ENCODE data around the gene IRX1. TPM values are rescaled to one million over a fixed set of nuclear protein-coding genes. Genes with fewer than 3 reads are reported as not detected.

IRX1 gene
- not detected for polyA plus RNA-seq (2013, experiment 1 of 2)
- polyA plus RNA-seq (2013, experiment 2 of 2): not detected

DNA sequence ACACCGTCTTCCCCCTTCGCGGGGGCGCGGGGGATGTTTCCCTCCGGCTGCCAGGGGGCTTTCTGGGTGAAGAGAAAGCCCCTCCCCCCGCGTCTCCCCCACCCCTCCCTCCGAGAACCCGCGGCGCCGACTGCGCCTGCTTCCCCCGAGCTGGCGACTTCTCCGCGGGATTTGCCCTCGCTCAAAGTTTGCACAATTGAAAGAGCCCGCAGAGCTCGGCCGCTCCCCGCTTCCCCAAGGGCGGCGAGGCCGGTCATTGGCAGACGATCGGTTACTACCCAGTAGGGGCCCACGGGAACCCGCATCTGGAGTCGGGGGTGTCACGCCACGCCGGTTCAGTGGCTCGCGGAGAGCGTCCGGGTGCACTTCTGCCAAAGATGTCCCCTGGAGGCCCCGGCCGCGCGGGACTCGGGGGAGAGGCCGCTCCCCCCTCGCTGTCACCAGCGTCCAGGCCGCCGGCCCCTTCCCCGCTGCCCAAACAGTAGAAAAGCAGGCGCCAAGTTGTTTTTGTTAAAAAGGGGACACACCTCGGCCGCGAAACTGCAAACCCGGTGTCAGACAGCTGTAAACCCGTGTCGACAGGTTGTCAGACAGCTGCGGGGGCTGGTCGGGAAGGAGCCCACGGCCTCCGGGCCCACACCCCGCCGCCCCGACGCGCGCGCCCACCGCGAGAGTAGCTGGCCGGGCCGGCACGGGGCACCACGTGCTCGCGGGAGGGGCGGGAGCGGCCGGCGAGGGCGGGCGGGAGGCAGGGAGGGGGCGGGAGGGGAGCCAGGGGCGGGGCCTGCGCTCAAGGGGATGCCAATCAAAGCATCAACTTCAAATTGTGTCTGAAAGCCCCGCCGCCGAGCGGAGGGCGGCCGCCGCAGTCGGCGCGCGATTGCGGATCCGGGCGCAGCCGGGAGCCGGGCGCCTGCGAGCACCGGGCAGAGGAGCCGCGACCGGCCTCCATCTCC, at the start of gene IRX1:
IRX1 (plus strand) TSS at position 827 of the 956 bp plus-strand sequence. CDS start 274 bp downstream, outside the sequence.
- no peak within 1 kb of the TSS for H2AFZ ChIP-seq (ENCODE audit: low read depth, low read length)
- no peak for DNase-seq
- H3K9ac ChIP-seq (ENCODE audit: low read length): peak within 1 kb of the TSS; percentile 89
- no peak within 1 kb of the TSS for H2BK5ac ChIP-seq (ENCODE audit: low read depth, low read length, poor library complexity, severe bottlenecking)
- no peak within 1 kb of the TSS for H4K8ac ChIP-seq (ENCODE audit: low read length)
- no peak within 1 kb of the TSS for H3K18ac ChIP-seq (ENCODE audit: low read depth in 1 of 2, low read length in 2 of 2)
- H3K4ac ChIP-seq (ENCODE audit: low read depth in 1 of 2, low read length in 2 of 2): no peak within 1 kb of the TSS
- peaks cover 27 to 91% of the 10 kb centered on the region in 2 experiments for H3K27me3 ChIP-seq (ENCODE audit: control insufficient read depth in 1 of 2, insufficient read depth in 1 of 2, low read length in 2 of 2)
- no peaks in the 10 kb centered on the region for H3K9me3 ChIP-seq (ENCODE audit: control insufficient read depth, low read length)
- H3K14ac ChIP-seq (ENCODE audit: low read length in 2 of 2): no peak within 1 kb of the TSS
- 1% methylated on average over 76 of the region's 106 CpGs for WGBS
- no peak within 1 kb of the TSS for H4K91ac ChIP-seq (ENCODE audit: low read length)
- H3K4me1 ChIP-seq (ENCODE audit: control insufficient read depth, insufficient read depth, low read depth, low read length): peaks cover 7% of the 10 kb centered on the region
- H2BK12ac ChIP-seq (ENCODE audit: low read length in 2 of 2): no peak within 1 kb of the TSS
- peak within 1 kb of the TSS in 1 of 2 experiments; percentile 31 for H3K23ac ChIP-seq (ENCODE audit: low read length in 2 of 2)
- H2AK5ac ChIP-seq (ENCODE audit: low read length, severe bottlenecking): no peak within 1 kb of the TSS
- no peak within 1 kb of the TSS for H3K4me2 ChIP-seq (ENCODE audit: low read length, poor library complexity, severe bottlenecking)
- H2BK15ac ChIP-seq (ENCODE audit: low read depth, poor library complexity, severe bottlenecking): no peak within 1 kb of the TSS
- H3K79me1 ChIP-seq (replicated peaks; ENCODE audit: low read length, poor library complexity, severe bottlenecking): no peaks in the 10 kb centered on the region
- H3K36me3 ChIP-seq (ENCODE audit: control insufficient read depth in 1 of 2, insufficient read depth in 2 of 2, low read depth in 1 of 2, low read length in 2 of 2): peaks cover 0 to 5% of the 10 kb centered on the region in 2 experiments
- no peak within 1 kb of the TSS for H2BK120ac ChIP-seq (ENCODE audit: low read depth, low read length)
- H3K4me3 ChIP-seq (ENCODE audit: insufficient read depth in 1 of 2, low read depth in 1 of 2, low read length in 2 of 2): peak within 1 kb of the TSS; percentile 29 to 87
- H3K27ac ChIP-seq (ENCODE audit: low read length, poor library complexity, severe bottlenecking): no peak within 1 kb of the TSS

DNA sequence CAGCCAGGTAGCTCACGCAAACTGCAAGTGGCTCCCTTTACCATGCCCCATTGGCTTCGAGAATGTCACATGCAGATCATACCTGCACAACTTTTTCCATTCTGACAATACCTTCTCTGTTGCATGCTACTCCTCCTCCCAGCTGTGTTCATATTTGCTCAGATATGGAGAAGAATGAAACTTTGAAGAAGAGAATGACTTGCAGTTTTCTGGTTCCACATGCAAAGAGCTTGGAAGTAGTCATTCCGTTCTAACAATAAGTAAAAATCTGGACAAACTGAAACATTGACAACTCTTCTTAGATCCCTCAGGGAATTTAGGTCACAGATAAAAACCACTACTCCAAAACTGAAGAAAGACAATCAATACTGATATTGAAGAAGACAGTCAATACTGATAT, 49.6 kb upstream of the IRX1 start:
- H3K14ac ChIP-seq (ENCODE audit: low read length in 2 of 2): no peak overlapping the region
- H3K9ac ChIP-seq (ENCODE audit: low read length): no peak overlapping the region
- H2AFZ ChIP-seq (ENCODE audit: low read depth, low read length): no peak overlapping the region
- no peaks in the 10 kb centered on the region for H3K36me3 ChIP-seq (ENCODE audit: control insufficient read depth in 1 of 2, insufficient read depth in 2 of 2, low read depth in 1 of 2, low read length in 2 of 2)
- no peaks in the 10 kb centered on the region for H3K79me1 ChIP-seq (replicated peaks; ENCODE audit: low read length, poor library complexity, severe bottlenecking)
- 84% methylated on average over 3 of the region's 3 CpGs for WGBS
- H3K9me3 ChIP-seq (ENCODE audit: control insufficient read depth, low read length): no peaks in the 10 kb centered on the region
- H4K91ac ChIP-seq (ENCODE audit: low read length): no peak overlapping the region
- no peak overlapping the region for H3K4ac ChIP-seq (ENCODE audit: low read depth in 1 of 2, low read length in 2 of 2)
- H3K4me1 ChIP-seq (ENCODE audit: control insufficient read depth, insufficient read depth, low read depth, low read length): no peaks in the 10 kb centered on the region
- DNase-seq: no peak
- no peak overlapping the region for H4K8ac ChIP-seq (ENCODE audit: low read length)
- H2BK120ac ChIP-seq (ENCODE audit: low read depth, low read length): no peak overlapping the region
- no peak overlapping the region for H2BK5ac ChIP-seq (ENCODE audit: low read depth, low read length, poor library complexity, severe bottlenecking)
- H2BK12ac ChIP-seq (ENCODE audit: low read length in 2 of 2): no peak overlapping the region
- no peak overlapping the region for H2AK5ac ChIP-seq (ENCODE audit: low read length, severe bottlenecking)
- no peak overlapping the region for H3K4me3 ChIP-seq (ENCODE audit: insufficient read depth in 1 of 2, low read depth in 1 of 2, low read length in 2 of 2)
- H3K27ac ChIP-seq (ENCODE audit: low read length, poor library complexity, severe bottlenecking): no peak overlapping the region
- H2BK15ac ChIP-seq (ENCODE audit: low read depth, poor library complexity, severe bottlenecking): no peak overlapping the region
- H3K18ac ChIP-seq (ENCODE audit: low read depth in 1 of 2, low read length in 2 of 2): no peak overlapping the region
- no peaks in the 10 kb centered on the region for H3K27me3 ChIP-seq (ENCODE audit: control insufficient read depth in 1 of 2, insufficient read depth in 1 of 2, low read length in 2 of 2)
- no peak overlapping the region for H3K4me2 ChIP-seq (ENCODE audit: low read length, poor library complexity, severe bottlenecking)
- H3K23ac ChIP-seq (ENCODE audit: low read length in 2 of 2): no peak overlapping the region

DNA sequence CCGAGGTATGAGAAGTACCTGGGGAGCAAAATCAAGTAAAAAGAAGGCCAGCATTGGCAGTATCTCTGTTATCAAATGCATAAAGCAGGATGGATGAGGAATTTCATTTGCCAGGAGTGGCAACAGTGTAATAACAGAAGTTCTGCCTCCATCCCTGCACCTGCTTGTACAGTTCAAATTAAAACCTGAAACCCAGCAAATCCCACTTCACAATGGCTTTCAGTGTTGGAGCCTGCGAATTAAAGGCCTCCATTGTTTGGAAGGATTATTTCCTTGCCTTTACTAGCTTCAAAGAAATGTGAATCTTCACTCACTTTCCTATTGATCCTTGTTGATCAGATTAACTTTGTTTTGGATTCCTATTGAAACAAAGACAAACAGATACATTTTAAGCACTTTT, 31.5 kb upstream of the IRX1 start:
- Histone ChIP-seq H3K27me3 (ENCODE audit: control insufficient read depth in 1 of 2, insufficient read depth in 1 of 2, low read length in 2 of 2) (no peaks in the 10 kb centered on the region), H3K23ac (ENCODE audit: low read length in 2 of 2) (no peak overlapping the region), H3K4me3 (ENCODE audit: insufficient read depth in 1 of 2, low read depth in 1 of 2, low read length in 2 of 2) (no peak overlapping the region), H2AFZ (ENCODE audit: low read depth, low read length) (no peak overlapping the region), H3K14ac (ENCODE audit: low read length in 2 of 2) (no peak overlapping the region), H3K18ac (ENCODE audit: low read depth in 1 of 2, low read length in 2 of 2) (no peak overlapping the region), H3K9ac (ENCODE audit: low read length) (no peak overlapping the region), H4K8ac (ENCODE audit: low read length) (no peak overlapping the region), H3K4ac (ENCODE audit: low read depth in 1 of 2, low read length in 2 of 2) (no peak overlapping the region), H2BK120ac (ENCODE audit: low read depth, low read length) (no peak overlapping the region), H2BK5ac (ENCODE audit: low read depth, low read length, poor library complexity, severe bottlenecking) (no peak overlapping the region), H3K79me1 (replicated peaks; ENCODE audit: low read length, poor library complexity, severe bottlenecking) (no peaks in the 10 kb centered on the region), H3K36me3 (ENCODE audit: control insufficient read depth in 1 of 2, insufficient read depth in 2 of 2, low read depth in 1 of 2, low read length in 2 of 2) (no peaks in the 10 kb centered on the region), H3K4me2 (ENCODE audit: low read length, poor library complexity, severe bottlenecking) (no peak overlapping the region), H3K27ac (ENCODE audit: low read length, poor library complexity, severe bottlenecking) (no peak overlapping the region), H3K4me1 (ENCODE audit: control insufficient read depth, insufficient read depth, low read depth, low read length) (no peaks in the 10 kb centered on the region), H3K9me3 (ENCODE audit: control insufficient read depth, low read length) (peaks cover 9% of the 10 kb centered on the region), H4K91ac (ENCODE audit: low read length) (no peak overlapping the region), H2BK12ac (ENCODE audit: low read length in 2 of 2) (no peak overlapping the region), H2AK5ac (ENCODE audit: low read length, severe bottlenecking) (no peak overlapping the region), H2BK15ac (ENCODE audit: low read depth, poor library complexity, severe bottlenecking) (no peak overlapping the region)
- no peak for DNase-seq
- WGBS: 80% methylated on average over 1 of the region's 2 CpGs

DNA sequence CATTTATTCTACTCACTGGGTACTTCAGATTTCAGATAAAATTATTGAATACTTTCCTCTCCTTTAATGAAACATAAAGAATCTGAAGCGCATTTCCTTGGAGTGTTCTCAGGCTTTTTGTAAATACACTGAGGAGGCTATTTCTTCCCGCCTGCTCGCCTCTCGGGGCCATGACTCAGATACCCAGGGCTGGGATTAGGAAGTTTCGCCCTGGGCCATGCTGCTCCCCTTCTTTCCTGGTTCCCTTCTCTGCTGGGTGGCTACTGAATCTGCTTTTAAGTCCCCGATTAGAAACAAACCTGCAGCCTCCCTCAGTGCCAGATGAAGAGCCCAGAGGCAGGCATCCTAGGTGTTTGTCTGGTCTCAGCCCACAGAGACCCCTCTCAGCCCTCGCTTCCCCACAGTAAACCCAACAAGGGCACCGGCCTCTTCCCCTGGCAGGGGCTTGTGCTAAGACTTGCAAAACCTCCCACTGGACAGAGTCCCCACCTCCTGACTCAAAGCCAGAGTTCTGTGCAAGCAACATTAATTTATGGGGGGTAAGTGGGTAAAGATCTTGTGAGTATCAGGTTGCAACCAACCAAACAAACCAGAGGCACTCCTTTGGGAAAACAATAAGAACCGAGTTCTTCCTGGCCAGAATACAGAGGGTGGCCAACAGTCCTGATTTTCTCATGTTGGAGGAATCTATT, 30.7 kb upstream of the IRX1 start:
- no peak overlapping the region for H3K23ac ChIP-seq (ENCODE audit: low read length in 2 of 2)
- H3K36me3 ChIP-seq (ENCODE audit: control insufficient read depth in 1 of 2, insufficient read depth in 2 of 2, low read depth in 1 of 2, low read length in 2 of 2): no peaks in the 10 kb centered on the region
- no peak overlapping the region for H2AFZ ChIP-seq (ENCODE audit: low read depth, low read length)
- no peak overlapping the region for H4K8ac ChIP-seq (ENCODE audit: low read length)
- no peak overlapping the region for H2BK12ac ChIP-seq (ENCODE audit: low read length in 2 of 2)
- H2BK5ac ChIP-seq (ENCODE audit: low read depth, low read length, poor library complexity, severe bottlenecking): no peak overlapping the region
- DNase-seq: no peak
- H3K4me2 ChIP-seq (ENCODE audit: low read length, poor library complexity, severe bottlenecking): no peak overlapping the region
- WGBS: 75% methylated on average over 8 of the region's 9 CpGs
- no peak overlapping the region for H3K14ac ChIP-seq (ENCODE audit: low read length in 2 of 2)
- no peak overlapping the region for H3K18ac ChIP-seq (ENCODE audit: low read depth in 1 of 2, low read length in 2 of 2)
- no peak overlapping the region for H3K4ac ChIP-seq (ENCODE audit: low read depth in 1 of 2, low read length in 2 of 2)
- H3K9me3 ChIP-seq (ENCODE audit: control insufficient read depth, low read length): peaks cover 5% of the 10 kb centered on the region
- no peak overlapping the region for H2BK15ac ChIP-seq (ENCODE audit: low read depth, poor library complexity, severe bottlenecking)
- H3K4me3 ChIP-seq (ENCODE audit: insufficient read depth in 1 of 2, low read depth in 1 of 2, low read length in 2 of 2): no peak overlapping the region
- H3K79me1 ChIP-seq (replicated peaks; ENCODE audit: low read length, poor library complexity, severe bottlenecking): no peaks in the 10 kb centered on the region
- H3K4me1 ChIP-seq (ENCODE audit: control insufficient read depth, insufficient read depth, low read depth, low read length): no peaks in the 10 kb centered on the region
- H2BK120ac ChIP-seq (ENCODE audit: low read depth, low read length): no peak overlapping the region
- no peak overlapping the region for H2AK5ac ChIP-seq (ENCODE audit: low read length, severe bottlenecking)
- no peak overlapping the region for H3K9ac ChIP-seq (ENCODE audit: low read length)
- H3K27ac ChIP-seq (ENCODE audit: low read length, poor library complexity, severe bottlenecking): no peak overlapping the region
- H3K27me3 ChIP-seq (ENCODE audit: control insufficient read depth in 1 of 2, insufficient read depth in 1 of 2, low read length in 2 of 2): no peaks in the 10 kb centered on the region
- no peak overlapping the region for H4K91ac ChIP-seq (ENCODE audit: low read length)

Data from mesenchymal stem cell (in vitro differentiated cells and primary cell).